CD4-positive, CD25-positive, alpha-beta regulatory T cell (primary cell): ENCODE measurements around the gene IQSEC1. TPM values are rescaled to one million over a fixed set of nuclear protein-coding genes. Genes with fewer than 3 reads are reported as not detected.

Experiments
- ATAC-seq, 2 donors: fragments of 150-1000 bp; cut with Tn5 transposase; one replicate each; pipeline ENCODE4 v1.10.0; 2021; ENCODE audit warnings: low read depth in 2 of 2, moderate number of reproducible peaks in 2 of 2, moderate library complexity in 1 of 2
- DNase-seq, 3 donors: peaks; one replicate each; pipeline versions ENCODE4 v3.0.0 to v3.0.0-alpha.2; 2012 to 2022; ENCODE audit warnings: mixed read lengths in 1 of 3
- H3K27ac ChIP-seq: one replicate; pipeline ENCODE4 v1.7.0; 2013; ENCODE audit warnings: mild to moderate bottlenecking, low read length; ENCODE audit not compliant: insufficient read depth, poor library complexity, severe bottlenecking
- H3K27me3 ChIP-seq: one replicate; pipeline ENCODE4 v1.7.0; 2013; ENCODE audit warnings: low read length; ENCODE audit not compliant: control insufficient read depth, insufficient read depth
- H3K36me3 ChIP-seq: one replicate; pipeline ENCODE4 v1.7.0; 2013; ENCODE audit warnings: mild to moderate bottlenecking, low read length, moderate library complexity; ENCODE audit not compliant: control insufficient read depth, insufficient read depth
- H3K4me1 ChIP-seq: 2 replicates; pipeline ENCODE4 v1.7.0; 2013; ENCODE audit warnings: mild to moderate bottlenecking, low read length; ENCODE audit not compliant: insufficient read depth, control insufficient read depth, poor library complexity, severe bottlenecking
- H3K4me3 ChIP-seq: one replicate; pipeline ENCODE4 v1.7.0; 2013; ENCODE audit warnings: low read depth, mild to moderate bottlenecking, low read length, moderate library complexity
- H3K9me3 ChIP-seq, 2 experiments: 1 replicate in 1 of 2; 2 replicates in 1 of 2; pipeline ENCODE4 v1.7.0; 2013; ENCODE audit warnings: low read length in 2 of 2, mild to moderate bottlenecking in 1 of 2, moderate library complexity in 1 of 2; ENCODE audit not compliant: control insufficient read depth in 2 of 2
- H3K27ac Mint-ChIP-seq, 3 donors: one replicate each; pipeline ENCODE4 v1.8.0; 2020 to 2022; ENCODE audit warnings: mild to moderate bottlenecking in 3 of 3, mixed read lengths in 3 of 3, moderate library complexity in 2 of 3
- H3K27me3 Mint-ChIP-seq: one replicate; pipeline ENCODE4 v1.8.0; 2022; ENCODE audit warnings: mild to moderate bottlenecking, mixed read lengths
- H3K36me3 Mint-ChIP-seq: one replicate; pipeline ENCODE4 v1.8.0; 2020; ENCODE audit warnings: mixed read lengths
- H3K4me1 Mint-ChIP-seq, 4 donors: one replicate each; pipeline ENCODE4 v1.8.0; 2020 to 2022; ENCODE audit warnings: mixed read lengths in 4 of 4, mild to moderate bottlenecking in 1 of 4
- H3K4me3 Mint-ChIP-seq, 4 donors: one replicate each; pipeline ENCODE4 v1.8.0; 2020 to 2022; ENCODE audit warnings: mild to moderate bottlenecking in 4 of 4, mixed read lengths in 4 of 4, moderate library complexity in 3 of 4
- H3K9me3 Mint-ChIP-seq, 7 donors: one replicate each; pipeline ENCODE4 v1.8.0; 2020 to 2022; ENCODE audit warnings: mixed read lengths in 7 of 7, mild to moderate bottlenecking in 3 of 7, moderate library complexity in 2 of 7
- polyA plus RNA-seq, 4 donors: library from polyadenylated mRNA; unstranded; fragments of 300-500 nt; fragmentation: Illumina TruSeq; gene quantifications; one replicate each; pipeline ENCODE4 v1.2.3, GENCODE V29; 2021
- total RNA-seq: library from RNA; stranded (reverse); gene quantifications from one replicate; pipeline ENCODE4 v1.2.3, GENCODE V29; 2022

IQSEC1 gene
- total and polyA plus RNA-seq, 5 donors from 2014 or later: 17.7 to 131 (median 21.1) TPM

GRCh38 chr3:13105181-13105895, 32.1 kb upstream of the IQSEC1 start:
- Histone ChIP-seq H3K36me3 (no peaks in the 10 kb centered on the region), H3K4me3 (no peak overlapping the region), H3K27me3 (no peaks in the 10 kb centered on the region), H3K9me3 (no peaks in the 10 kb centered on the region), H3K27ac (no peak overlapping the region), H3K4me1 (peaks cover under 1% of the 10 kb centered on the region)
- no peak overlapping the region for H3K4me3 Mint-ChIP-seq
- ATAC-seq (no peak), DNase-seq (no peak)
- peaks cover 5% of the 10 kb centered on the region for H3K27me3 Mint-ChIP-seq
- H3K4me1 Mint-ChIP-seq: peaks cover 0 to 3% (median 0%) of the 10 kb centered on the region in 4 donors
- H3K9me3 Mint-ChIP-seq: no peaks in the 10 kb centered on the region
- no peak overlapping the region for H3K27ac Mint-ChIP-seq
- no peaks in the 10 kb centered on the region for H3K36me3 Mint-ChIP-seq

GRCh38 chr3:13104511-13104910, 31.3 kb upstream of the IQSEC1 start:
- Mint-ChIP-seq H3K4me3 (no peak overlapping the region), H3K27me3 (peaks cover 5% of the 10 kb centered on the region), H3K4me1 (no peaks in the 10 kb centered on the region), H3K36me3 (no peaks in the 10 kb centered on the region), H3K27ac (peak overlapping the region in 1 of 3 donors; percentile 52), H3K9me3 (no peaks in the 10 kb centered on the region)
- Histone ChIP-seq H3K4me1 (no peaks in the 10 kb centered on the region), H3K4me3 (no peak overlapping the region), H3K27me3 (no peaks in the 10 kb centered on the region), H3K9me3 (no peaks in the 10 kb centered on the region), H3K27ac (no peak overlapping the region), H3K36me3 (no peaks in the 10 kb centered on the region)
- no peak for DNase-seq
- no peak for ATAC-seq

- Mint-ChIP-seq H3K4me1 (no peaks in the 10 kb centered on the region), H3K9me3 (no peaks in the 10 kb centered on the region), H3K36me3 (no peaks in the 10 kb centered on the region), H3K4me3 (no peak overlapping the region), H3K27me3 (peaks cover 10% of the 10 kb centered on the region), H3K27ac (no peak overlapping the region)
- H3K4me3 ChIP-seq: no peak overlapping the region
- H3K27me3 ChIP-seq: no peaks in the 10 kb centered on the region
- no peak overlapping the region for H3K27ac ChIP-seq
- ATAC-seq (no peak), DNase-seq (no peak)
- H3K36me3 ChIP-seq: no peaks in the 10 kb centered on the region
- H3K9me3 ChIP-seq: no peaks in the 10 kb centered on the region
- no peaks in the 10 kb centered on the region for H3K4me1 ChIP-seq
Measured at GRCh38 chr3:13103416-13104058, 30.3 kb upstream of the IQSEC1 start.

- no peak for DNase-seq
Measured at GRCh38 chr3:13102386-13103345, 29.4 kb upstream of the IQSEC1 start.

GRCh38 chr3:13099707-13100106, 26.5 kb upstream of the IQSEC1 start:
- Mint-ChIP-seq H3K4me3 (no peak overlapping the region), H3K27ac (no peak overlapping the region), H3K4me1 (no peaks in the 10 kb centered on the region), H3K36me3 (no peaks in the 10 kb centered on the region), H3K27me3 (peaks cover 6% of the 10 kb centered on the region), H3K9me3 (no peaks in the 10 kb centered on the region)
- Histone ChIP-seq H3K27me3 (no peaks in the 10 kb centered on the region), H3K27ac (no peak overlapping the region), H3K9me3 (no peaks in the 10 kb centered on the region), H3K4me1 (no peaks in the 10 kb centered on the region), H3K36me3 (no peaks in the 10 kb centered on the region), H3K4me3 (no peak overlapping the region)
- ATAC-seq (no peak), DNase-seq (no peak)

More at GRCh38 chr3:13102386-13103345, 29.4 kb upstream of the IQSEC1 start:
- Mint-ChIP-seq H3K9me3 (no peaks in the 10 kb centered on the region), H3K4me1 (no peaks in the 10 kb centered on the region), H3K36me3 (no peaks in the 10 kb centered on the region), H3K27ac (no peak overlapping the region), H3K4me3 (no peak overlapping the region), H3K27me3 (peaks cover 11% of the 10 kb centered on the region)
- Histone ChIP-seq H3K36me3 (no peaks in the 10 kb centered on the region), H3K4me1 (no peaks in the 10 kb centered on the region), H3K4me3 (no peak overlapping the region), H3K27ac (no peak overlapping the region), H3K9me3 (no peaks in the 10 kb centered on the region), H3K27me3 (no peaks in the 10 kb centered on the region)
- no peak for ATAC-seq

GRCh38 chr3:13098192-13098988, 25.2 kb upstream of the IQSEC1 start:
- no peaks in the 10 kb centered on the region for H3K36me3 Mint-ChIP-seq
- no peak overlapping the region for H3K27ac Mint-ChIP-seq
- H3K27me3 Mint-ChIP-seq: peaks cover 6% of the 10 kb centered on the region
- H3K9me3 ChIP-seq: no peaks in the 10 kb centered on the region
- H3K4me3 Mint-ChIP-seq: no peak overlapping the region
- peaks cover 0 to 2% (median 0%) of the 10 kb centered on the region in 7 donors for H3K9me3 Mint-ChIP-seq
- no peak for DNase-seq
- H3K27ac ChIP-seq: no peak overlapping the region
- no peaks in the 10 kb centered on the region for H3K27me3 ChIP-seq
- no peaks in the 10 kb centered on the region for H3K4me1 Mint-ChIP-seq
- ATAC-seq: no peak
- H3K4me3 ChIP-seq: no peak overlapping the region
- no peaks in the 10 kb centered on the region for H3K4me1 ChIP-seq
- no peaks in the 10 kb centered on the region for H3K36me3 ChIP-seq

GRCh38 chr3:13096356-13096755, 23.1 kb upstream of the IQSEC1 start:
- Histone ChIP-seq H3K9me3 (no peaks in the 10 kb centered on the region), H3K27me3 (no peaks in the 10 kb centered on the region), H3K27ac (no peak overlapping the region), H3K4me1 (peaks cover 6% of the 10 kb centered on the region), H3K4me3 (no peak overlapping the region), H3K36me3 (no peaks in the 10 kb centered on the region)
- peaks cover 6% of the 10 kb centered on the region for H3K27me3 Mint-ChIP-seq
- no peak for ATAC-seq
- H3K4me3 Mint-ChIP-seq: no peak overlapping the region
- H3K36me3 Mint-ChIP-seq: no peaks in the 10 kb centered on the region
- H3K27ac Mint-ChIP-seq: no peak overlapping the region
- peaks cover 0 to 6% (median 0%) of the 10 kb centered on the region in 4 donors for H3K4me1 Mint-ChIP-seq
- peaks cover 0 to 2% (median 0%) of the 10 kb centered on the region in 7 donors for H3K9me3 Mint-ChIP-seq
- DNase-seq: no peak
